Measurements from ENCODE around the gene NEMP2. TPM values are rescaled to one million over a fixed set of nuclear protein-coding genes. Genes with fewer than 3 reads are reported as not detected.
A peak's percentile ranks its signal among the peaks of the same experiment; 100 is the strongest.

NEMP2 gene
- total and polyA plus RNA-seq, 4 donors = 0.67 to 6.1 (median 2.8) TPM

DNA sequence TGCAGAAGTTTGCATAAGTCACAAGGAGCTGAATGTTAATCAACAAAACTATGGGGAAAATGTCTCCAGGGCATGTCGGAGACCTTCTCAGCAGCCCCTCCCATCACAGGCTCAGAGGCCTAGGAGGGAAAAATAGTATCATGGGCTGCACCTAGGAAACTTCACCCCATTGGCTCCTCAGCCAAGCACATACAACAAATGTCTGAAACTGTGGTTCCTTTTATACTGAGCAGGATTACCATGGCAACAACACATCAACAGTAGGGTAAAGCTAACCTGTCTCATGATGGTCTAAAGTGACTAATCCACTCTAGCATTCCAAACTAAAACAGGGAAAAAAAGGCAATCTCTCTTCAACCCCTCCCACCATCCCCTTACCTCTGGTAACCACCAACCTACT is 3.2 kb upstream of the NEMP2 start:
- no peak overlapping the region for H3K4me3 ChIP-seq (ENCODE audit: low read depth in 1 of 3, low read length in 3 of 3)
- peaks cover 1 to 16% (median 10%) of the 10 kb centered on the region in 4 donors for H3K4me1 ChIP-seq (ENCODE audit: control insufficient read depth in 4 of 4, insufficient read depth in 4 of 4, low read length in 3 of 4)
- H3K9ac ChIP-seq (ENCODE audit: low read depth in 1 of 2, low read length in 2 of 2) = no peak overlapping the region
- DNase-seq (ENCODE audit: low spot score) = no peak
- WGBS = 100% methylated on average over 1 of the region's 1 CpG
- no peak for TF ChIP-seq GABPA (IDR thresholded peaks at IDR 0.05 in 1 of 2, conservative IDR thresholded peaks at IDR 0.05 in 1 of 2)
- TF ChIP-seq, protein P1, sequence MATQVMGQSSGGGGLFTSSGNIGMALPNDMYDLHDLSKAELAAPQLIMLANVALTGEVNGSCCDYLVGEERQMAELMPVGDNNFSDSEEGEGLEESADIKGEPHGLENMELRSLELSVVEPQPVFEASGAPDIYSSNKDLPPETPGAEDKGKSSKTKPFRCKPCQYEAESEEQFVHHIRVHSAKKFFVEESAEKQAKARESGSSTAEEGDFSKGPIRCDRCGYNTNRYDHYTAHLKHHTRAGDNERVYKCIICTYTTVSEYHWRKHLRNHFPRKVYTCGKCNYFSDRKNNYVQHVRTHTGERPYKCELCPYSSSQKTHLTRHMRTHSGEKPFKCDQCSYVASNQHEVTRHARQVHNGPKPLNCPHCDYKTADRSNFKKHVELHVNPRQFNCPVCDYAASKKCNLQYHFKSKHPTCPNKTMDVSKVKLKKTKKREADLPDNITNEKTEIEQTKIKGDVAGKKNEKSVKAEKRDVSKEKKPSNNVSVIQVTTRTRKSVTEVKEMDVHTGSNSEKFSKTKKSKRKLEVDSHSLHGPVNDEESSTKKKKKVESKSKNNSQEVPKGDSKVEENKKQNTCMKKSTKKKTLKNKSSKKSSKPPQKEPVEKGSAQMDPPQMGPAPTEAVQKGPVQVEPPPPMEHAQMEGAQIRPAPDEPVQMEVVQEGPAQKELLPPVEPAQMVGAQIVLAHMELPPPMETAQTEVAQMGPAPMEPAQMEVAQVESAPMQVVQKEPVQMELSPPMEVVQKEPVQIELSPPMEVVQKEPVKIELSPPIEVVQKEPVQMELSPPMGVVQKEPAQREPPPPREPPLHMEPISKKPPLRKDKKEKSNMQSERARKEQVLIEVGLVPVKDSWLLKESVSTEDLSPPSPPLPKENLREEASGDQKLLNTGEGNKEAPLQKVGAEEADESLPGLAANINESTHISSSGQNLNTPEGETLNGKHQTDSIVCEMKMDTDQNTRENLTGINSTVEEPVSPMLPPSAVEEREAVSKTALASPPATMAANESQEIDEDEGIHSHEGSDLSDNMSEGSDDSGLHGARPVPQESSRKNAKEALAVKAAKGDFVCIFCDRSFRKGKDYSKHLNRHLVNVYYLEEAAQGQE (IDR thresholded peaks at IDR 0.05) = no peak
- H3K36me3 ChIP-seq (ENCODE audit: control insufficient read depth in 4 of 4, insufficient read depth in 3 of 4, low read depth in 1 of 4, low read length in 3 of 4) = no peaks in the 10 kb centered on the region
- no peaks in the 10 kb centered on the region for H3K27me3 ChIP-seq (ENCODE audit: control insufficient read depth in 4 of 4, insufficient read depth in 4 of 4, low read length in 3 of 4)
- peaks cover 2 to 13% (median 4%) of the 10 kb centered on the region in 4 donors for H3K9me3 ChIP-seq (ENCODE audit: control insufficient read depth in 4 of 4, low read length in 3 of 4)
- H3K27ac ChIP-seq (ENCODE audit: low read depth in 1 of 2, low read length in 2 of 2) = no peak overlapping the region

GRCh38 chr2:190535586-190535985 is 1.1 kb upstream of the NEMP2 start:
- no peak for TF ChIP-seq JUND (IDR thresholded peaks at IDR 0.05)
- no peak for TF ChIP-seq EGR1 (IDR thresholded peaks at IDR 0.05; ENCODE audit: low read depth in 2 of 2)
- no peak for TF ChIP-seq GABPA (IDR thresholded peaks at IDR 0.05 in 1 of 2, conservative IDR thresholded peaks at IDR 0.05 in 1 of 2)
- TF ChIP-seq FOXA2 (IDR thresholded peaks at IDR 0.05) = no peak
- no peak for TF ChIP-seq ATF3 (IDR thresholded peaks at IDR 0.05)
- peak overlapping the region in 2 of 3 donors; percentile 24 to 81 for H3K4me3 ChIP-seq (ENCODE audit: low read depth in 1 of 3, low read length in 3 of 3)
- 68% methylated on average over 1 of the region's 1 CpG for WGBS
- no peaks in the 10 kb centered on the region for H3K36me3 ChIP-seq (ENCODE audit: control insufficient read depth in 4 of 4, insufficient read depth in 3 of 4, low read depth in 1 of 4, low read length in 3 of 4)
- peaks cover 2 to 10% (median 4%) of the 10 kb centered on the region in 4 donors for H3K9me3 ChIP-seq (ENCODE audit: control insufficient read depth in 4 of 4, low read length in 3 of 4)
- DNase-seq (ENCODE audit: low spot score) = no peak
- no peaks in the 10 kb centered on the region for H3K27me3 ChIP-seq (ENCODE audit: control insufficient read depth in 4 of 4, insufficient read depth in 4 of 4, low read length in 3 of 4)
- H3K27ac ChIP-seq (ENCODE audit: low read depth in 1 of 2, low read length in 2 of 2) = peak overlapping the region; percentile 5 to 27
- H3K9ac ChIP-seq (ENCODE audit: low read depth in 1 of 2, low read length in 2 of 2) = peak overlapping the region; percentile 8 to 28
- H3K4me1 ChIP-seq (ENCODE audit: control insufficient read depth in 4 of 4, insufficient read depth in 4 of 4, low read length in 3 of 4) = peaks cover 1 to 20% (median 10%) of the 10 kb centered on the region in 4 donors

DNA sequence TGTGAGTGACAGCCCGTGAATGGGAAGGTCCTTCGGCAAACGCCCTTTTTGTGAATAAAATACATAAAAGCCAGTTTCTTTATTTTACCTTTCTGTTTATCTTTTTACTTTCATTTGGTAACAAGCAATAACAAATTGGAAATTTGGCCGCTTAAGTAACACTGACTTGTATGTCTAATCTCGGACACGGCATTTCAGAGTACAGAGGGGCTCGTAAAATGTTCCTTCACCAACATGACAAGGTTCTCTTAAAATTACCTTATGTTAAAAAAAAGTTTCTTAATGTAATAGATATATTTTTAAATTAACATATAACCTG is 558 bp upstream of the NEMP2 start:
- H3K9me3 ChIP-seq (ENCODE audit: control insufficient read depth in 4 of 4, low read length in 3 of 4) = peaks cover under 1 to 5% (median 1%) of the 10 kb centered on the region in 4 donors
- peaks cover 1 to 20% (median 10%) of the 10 kb centered on the region in 4 donors for H3K4me1 ChIP-seq (ENCODE audit: control insufficient read depth in 4 of 4, insufficient read depth in 4 of 4, low read length in 3 of 4)
- DNase-seq (ENCODE audit: low spot score) = no peak
- WGBS = 1% methylated on average over 7 of the region's 7 CpGs
- peak overlapping the region; percentile 91 to 93 for H3K27ac ChIP-seq (ENCODE audit: low read depth in 1 of 2, low read length in 2 of 2)
- peak overlapping the region; percentile 71 to 81 (median 78) for H3K4me3 ChIP-seq (ENCODE audit: low read depth in 1 of 3, low read length in 3 of 3)
- H3K36me3 ChIP-seq (ENCODE audit: control insufficient read depth in 4 of 4, insufficient read depth in 3 of 4, low read depth in 1 of 4, low read length in 3 of 4) = no peaks in the 10 kb centered on the region
- H3K27me3 ChIP-seq (ENCODE audit: control insufficient read depth in 4 of 4, insufficient read depth in 4 of 4, low read length in 3 of 4) = no peaks in the 10 kb centered on the region
- H3K9ac ChIP-seq (ENCODE audit: low read depth in 1 of 2, low read length in 2 of 2) = peak overlapping the region; percentile 8 to 77
- no peak for TF ChIP-seq HNF4A (conservative IDR thresholded peaks at IDR 0.05)
- no peak for TF ChIP-seq FOXA1 (IDR thresholded peaks at IDR 0.05)
- TF ChIP-seq YY1 (IDR thresholded peaks at IDR 0.05) = no peak
- TF ChIP-seq SP1 (IDR thresholded peaks at IDR 0.05) = no peak
- no peak for TF ChIP-seq GABPA (IDR thresholded peaks at IDR 0.05 in 1 of 2, conservative IDR thresholded peaks at IDR 0.05 in 1 of 2)
- TF ChIP-seq ATF3 (IDR thresholded peaks at IDR 0.05) = no peak
- no peak for TF ChIP-seq RAD21 (IDR thresholded peaks at IDR 0.05)
- TF ChIP-seq, protein P1 (IDR thresholded peaks at IDR 0.05) = no peak
- TF ChIP-seq HNF4G (IDR thresholded peaks at IDR 0.05) = no peak
- TF ChIP-seq, protein P2, sequence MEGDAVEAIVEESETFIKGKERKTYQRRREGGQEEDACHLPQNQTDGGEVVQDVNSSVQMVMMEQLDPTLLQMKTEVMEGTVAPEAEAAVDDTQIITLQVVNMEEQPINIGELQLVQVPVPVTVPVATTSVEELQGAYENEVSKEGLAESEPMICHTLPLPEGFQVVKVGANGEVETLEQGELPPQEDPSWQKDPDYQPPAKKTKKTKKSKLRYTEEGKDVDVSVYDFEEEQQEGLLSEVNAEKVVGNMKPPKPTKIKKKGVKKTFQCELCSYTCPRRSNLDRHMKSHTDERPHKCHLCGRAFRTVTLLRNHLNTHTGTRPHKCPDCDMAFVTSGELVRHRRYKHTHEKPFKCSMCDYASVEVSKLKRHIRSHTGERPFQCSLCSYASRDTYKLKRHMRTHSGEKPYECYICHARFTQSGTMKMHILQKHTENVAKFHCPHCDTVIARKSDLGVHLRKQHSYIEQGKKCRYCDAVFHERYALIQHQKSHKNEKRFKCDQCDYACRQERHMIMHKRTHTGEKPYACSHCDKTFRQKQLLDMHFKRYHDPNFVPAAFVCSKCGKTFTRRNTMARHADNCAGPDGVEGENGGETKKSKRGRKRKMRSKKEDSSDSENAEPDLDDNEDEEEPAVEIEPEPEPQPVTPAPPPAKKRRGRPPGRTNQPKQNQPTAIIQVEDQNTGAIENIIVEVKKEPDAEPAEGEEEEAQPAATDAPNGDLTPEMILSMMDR (IDR thresholded peaks at IDR 0.05; ENCODE audit: low read depth, low read length, missing input control) = no peak
- no peak for TF ChIP-seq JUND (IDR thresholded peaks at IDR 0.05)
- no peak for TF ChIP-seq FOXA2 (IDR thresholded peaks at IDR 0.05)
- no peak for TF ChIP-seq RXRA (IDR thresholded peaks at IDR 0.05)
- TF ChIP-seq, protein P3, sequence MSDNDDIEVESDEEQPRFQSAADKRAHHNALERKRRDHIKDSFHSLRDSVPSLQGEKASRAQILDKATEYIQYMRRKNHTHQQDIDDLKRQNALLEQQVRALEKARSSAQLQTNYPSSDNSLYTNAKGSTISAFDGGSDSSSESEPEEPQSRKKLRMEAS (IDR thresholded peaks at IDR 0.05) = no peak
- no peak for TF ChIP-seq TAF1 (conservative IDR thresholded peaks at IDR 0.05)
- TF ChIP-seq NR2F2 (IDR thresholded peaks at IDR 0.05) = no peak
